Ascending aorta (tissue), 2 donors: ENCODE measurements around the gene RHAG. TPM values are rescaled to one million over a fixed set of nuclear protein-coding genes. Genes with fewer than 3 reads are reported as not detected.

Source experiments
- DNase-seq, 2 donors: peaks; one replicate each; pipeline ENCODE4 v3.0.0-alpha.2; 2019; ENCODE audit warnings: low spot score in 2 of 2
- H3K27ac ChIP-seq, 2 donors: fragments of 200-600 bp; sonication (generic); one replicate each; pipeline ENCODE4 v1.5.1; 2016 to 2017; ENCODE audit warnings: mild to moderate bottlenecking in 1 of 2
- H3K27me3 ChIP-seq: fragments of 200-600 bp; sonication (generic); one replicate; pipeline ENCODE4 v1.5.1; 2017
- H3K36me3 ChIP-seq, 2 donors: fragments of 200-600 bp; sonication (generic); one replicate each; pipeline ENCODE4 v1.5.1; 2016
- H3K4me1 ChIP-seq, 2 donors: fragments of 200-600 bp; sonication (generic); one replicate each; pipeline ENCODE4 v1.5.1; 2016 to 2017; ENCODE audit warnings: mild to moderate bottlenecking in 1 of 2
- H3K4me3 ChIP-seq, 2 donors: fragments of 200-600 bp; sonication (generic); one replicate each; pipeline ENCODE4 v1.5.1; 2016 to 2017; ENCODE audit warnings: mild to moderate bottlenecking in 1 of 2
- H3K9me3 ChIP-seq, 2 donors: fragments of 200-600 bp; sonication (generic); one replicate each; pipeline ENCODE4 v1.5.1; 2016
- intact Hi-C: fragments of 100-400 bp; cut with DNase I; formaldehyde crosslinking; loops from one replicate; pipeline ENCODE4 v1.15.1; 2023
- total RNA-seq: library from RNA; depleted of rRNA; stranded (reverse); fragments of >200 nt; gene quantifications from one replicate; pipeline ENCODE4 v1.1.0, GENCODE V29; 2016
- TF ChIP-seq, protein P1 (sequence below), 3 experiments: fragments of 200-600 bp in 2 of 3; fragments of 450-650 bp in 1 of 3; sonication (generic) in 2 of 3; IDR thresholded peaks; one replicate each; pipeline ENCODE4 v1.5.1; 2016 to 2019; ENCODE audit warnings: antibody characterized with exemption in 3 of 3, mild to moderate bottlenecking in 1 of 3, moderate library complexity in 1 of 3

RHAG gene
- total RNA-seq, 1 donor from 2014 or later, result not detected

DNA sequence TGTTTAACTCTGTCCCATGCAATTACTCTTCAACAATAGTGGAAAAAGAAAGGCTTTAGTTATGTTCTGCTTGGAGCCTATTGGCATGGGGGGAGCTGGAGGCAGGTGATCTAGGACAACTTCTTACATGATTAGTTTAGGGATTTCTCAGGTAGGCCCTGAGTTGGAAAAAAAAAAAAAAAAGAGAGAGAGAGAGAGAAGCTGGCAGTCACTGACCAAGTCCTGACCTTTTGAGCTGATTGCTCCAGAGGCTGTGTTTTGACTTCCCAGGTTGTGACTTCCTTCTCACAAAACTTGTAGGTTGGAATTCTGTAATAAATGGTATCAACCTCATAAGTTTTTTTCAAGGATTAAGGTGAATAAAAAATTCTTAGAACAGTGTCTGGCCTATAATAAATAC lies 78.4 kb downstream of the RHAG start:
- TF ChIP-seq, protein P1, sequence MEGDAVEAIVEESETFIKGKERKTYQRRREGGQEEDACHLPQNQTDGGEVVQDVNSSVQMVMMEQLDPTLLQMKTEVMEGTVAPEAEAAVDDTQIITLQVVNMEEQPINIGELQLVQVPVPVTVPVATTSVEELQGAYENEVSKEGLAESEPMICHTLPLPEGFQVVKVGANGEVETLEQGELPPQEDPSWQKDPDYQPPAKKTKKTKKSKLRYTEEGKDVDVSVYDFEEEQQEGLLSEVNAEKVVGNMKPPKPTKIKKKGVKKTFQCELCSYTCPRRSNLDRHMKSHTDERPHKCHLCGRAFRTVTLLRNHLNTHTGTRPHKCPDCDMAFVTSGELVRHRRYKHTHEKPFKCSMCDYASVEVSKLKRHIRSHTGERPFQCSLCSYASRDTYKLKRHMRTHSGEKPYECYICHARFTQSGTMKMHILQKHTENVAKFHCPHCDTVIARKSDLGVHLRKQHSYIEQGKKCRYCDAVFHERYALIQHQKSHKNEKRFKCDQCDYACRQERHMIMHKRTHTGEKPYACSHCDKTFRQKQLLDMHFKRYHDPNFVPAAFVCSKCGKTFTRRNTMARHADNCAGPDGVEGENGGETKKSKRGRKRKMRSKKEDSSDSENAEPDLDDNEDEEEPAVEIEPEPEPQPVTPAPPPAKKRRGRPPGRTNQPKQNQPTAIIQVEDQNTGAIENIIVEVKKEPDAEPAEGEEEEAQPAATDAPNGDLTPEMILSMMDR (IDR thresholded peaks at IDR 0.05), result no peak
- DNase-seq, result no peak
- Histone ChIP-seq H3K27ac (no peak overlapping the region), H3K9me3 (no peaks in the 10 kb centered on the region), H3K4me1 (no peaks in the 10 kb centered on the region), H3K27me3 (no peaks in the 10 kb centered on the region), H3K4me3 (no peak overlapping the region), H3K36me3 (no peaks in the 10 kb centered on the region)
- intact Hi-C loops, result no loop called here

- TF ChIP-seq, protein P1 (IDR thresholded peaks at IDR 0.05), result no peak
- no peaks in the 10 kb centered on the region for H3K4me1 ChIP-seq
- H3K4me3 ChIP-seq, result no peak overlapping the region
- H3K27me3 ChIP-seq, result no peaks in the 10 kb centered on the region
- H3K27ac ChIP-seq, result no peak overlapping the region
- intact Hi-C loops, result no loop called here
- H3K36me3 ChIP-seq, result no peaks in the 10 kb centered on the region
- DNase-seq, result no peak
- H3K9me3 ChIP-seq, result no peaks in the 10 kb centered on the region
Observed at GRCh38 chr6:49557177-49557576, 79.5 kb downstream of the RHAG start.

DNA sequence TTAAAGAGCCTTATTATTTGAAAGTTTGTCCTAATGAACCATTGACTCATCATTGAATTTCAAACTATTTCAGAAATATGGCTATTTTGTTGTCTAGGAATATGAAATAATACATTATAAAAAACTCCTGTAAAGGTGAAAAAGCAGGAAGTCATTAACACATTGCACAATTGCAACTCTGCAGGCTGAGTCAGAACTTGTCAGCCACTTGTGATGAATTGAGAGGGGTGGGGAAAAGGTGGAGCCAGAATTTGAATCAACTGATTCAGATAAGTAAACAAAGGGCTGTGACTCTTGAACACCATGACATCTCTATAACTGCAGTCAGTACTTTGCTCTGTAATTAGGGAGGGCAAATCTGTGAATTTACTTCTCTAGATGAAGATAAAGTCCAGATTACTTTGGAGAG lies 80.2 kb downstream of the RHAG start:
- Histone ChIP-seq H3K4me1 (peaks cover 0 to 4% of the 10 kb centered on the region in 2 donors), H3K27me3 (no peaks in the 10 kb centered on the region), H3K9me3 (no peaks in the 10 kb centered on the region), H3K4me3 (no peak overlapping the region), H3K27ac (no peak overlapping the region), H3K36me3 (no peaks in the 10 kb centered on the region)
- TF ChIP-seq, protein P1 (IDR thresholded peaks at IDR 0.05), result no peak
- intact Hi-C loops, result no loop called here
- DNase-seq, result no peak

DNA sequence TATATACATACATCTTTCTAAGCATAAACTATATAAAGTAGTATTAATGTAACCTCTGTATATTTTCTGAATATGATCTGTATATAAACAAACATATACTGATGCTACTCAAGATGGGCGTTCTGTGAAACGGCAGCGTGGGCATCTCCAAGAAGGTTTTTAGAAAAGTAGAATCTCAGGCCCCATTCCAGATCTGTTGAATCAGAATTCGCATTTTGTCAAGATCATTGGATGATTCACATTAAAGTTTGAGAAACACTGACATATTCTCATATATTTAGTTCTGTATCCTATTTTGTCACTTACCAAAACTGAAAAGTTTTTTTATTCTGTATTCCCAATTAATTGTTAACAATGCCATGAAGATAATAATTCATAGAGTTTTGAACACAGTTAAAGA lies 80.7 kb downstream of the RHAG start:
- DNase-seq, result no peak
- intact Hi-C loops, result no loop called here

More for the DNA sequence above, 80.7 kb downstream of the RHAG start:
- H3K36me3 ChIP-seq, result no peaks in the 10 kb centered on the region
- no peak overlapping the region for H3K27ac ChIP-seq
- H3K27me3 ChIP-seq, result no peaks in the 10 kb centered on the region
- TF ChIP-seq, protein P1 (IDR thresholded peaks at IDR 0.05), result no peak
- no peaks in the 10 kb centered on the region for H3K9me3 ChIP-seq
- H3K4me1 ChIP-seq, result peaks cover 0 to 6% of the 10 kb centered on the region in 2 donors
- H3K4me3 ChIP-seq, result no peak overlapping the region

Other genes with a start within 250 kb of the RHAG start
- gene MMUT, start 173.6 kb downstream of the RHAG start, total RNA-seq, result 8.7 TPM
- gene CENPQ, start 173.5 kb downstream of the RHAG start, total RNA-seq, result not detected
- not detected for gene GLYATL3, start 136.9 kb downstream of the RHAG start, total RNA-seq
- gene C6orf141, start 86.2 kb downstream of the RHAG start, total RNA-seq, result not detected
- not detected for gene CRISP2, start 76.7 kb upstream of the RHAG start, total RNA-seq
- not detected for gene CRISP3, start 107.5 kb upstream of the RHAG start, total RNA-seq
- gene PGK2, start 150.4 kb upstream of the RHAG start, total RNA-seq, result not detected
- gene CRISP1, start 229.7 kb upstream of the RHAG start, total RNA-seq, result not detected